ENCODE measurements around the gene WDR20.
"Not testable (repeated sequence)": the region's sequence is repeated elsewhere in the genome, so short reads cannot be mapped to it uniquely, and the experiment has no call there.

WDR20 gene

GRCh38 chr14:102222009-102222575 lies 82.4 kb downstream of the WDR20 start:
- no peak for DNase-seq

GRCh38 chr14:102222751-102223150 lies 83.1 kb downstream of the WDR20 start:
- DNase-seq, result no peak

GRCh38 chr14:102223682-102224081 lies 84.0 kb downstream of the WDR20 start:
- DNase-seq, result no peak

DNA sequence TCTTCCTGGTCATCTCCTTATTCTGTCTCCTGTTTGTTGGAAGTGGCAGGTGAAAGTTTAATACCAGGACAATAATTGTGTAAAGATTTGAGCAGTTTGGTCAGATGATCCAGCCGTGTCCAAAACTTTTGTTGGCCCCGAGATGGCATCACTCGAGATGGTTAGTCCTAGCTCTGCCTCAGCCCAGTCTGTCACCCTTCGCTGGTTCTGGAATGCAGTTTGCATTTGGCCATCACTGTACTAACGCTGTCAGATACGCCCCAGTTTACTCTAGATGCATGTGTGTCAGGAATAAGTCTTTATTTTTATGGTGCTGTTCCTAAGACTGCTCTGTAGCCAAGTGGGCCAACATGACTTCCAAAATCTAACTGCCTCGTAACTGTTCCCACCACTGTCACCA lies 85.7 kb downstream of the WDR20 start:
- no peak for DNase-seq

GRCh38 chr14:102225936-102226335 lies 86.2 kb downstream of the WDR20 start:
- no peak for DNase-seq

- DNase-seq, result no peak
Observed at GRCh38 chr14:102226356-102227125, 86.8 kb downstream of the WDR20 start.

- no peak for DNase-seq
Observed at GRCh38 chr14:102227184-102227964, 87.7 kb downstream of the WDR20 start.

- DNase-seq, result no peak
Observed at GRCh38 chr14:102229071-102229738, 89.5 kb downstream of the WDR20 start.

- no peak for DNase-seq
Observed at GRCh38 chr14:102229739-102230092, 90.0 kb downstream of the WDR20 start.

GRCh38 chr14:102230481-102231210 lies 90.9 kb downstream of the WDR20 start:
- no peak for DNase-seq

- DNase-seq, result no peak
Observed at GRCh38 chr14:102231476-102232347, 92.0 kb downstream of the WDR20 start.

DNA sequence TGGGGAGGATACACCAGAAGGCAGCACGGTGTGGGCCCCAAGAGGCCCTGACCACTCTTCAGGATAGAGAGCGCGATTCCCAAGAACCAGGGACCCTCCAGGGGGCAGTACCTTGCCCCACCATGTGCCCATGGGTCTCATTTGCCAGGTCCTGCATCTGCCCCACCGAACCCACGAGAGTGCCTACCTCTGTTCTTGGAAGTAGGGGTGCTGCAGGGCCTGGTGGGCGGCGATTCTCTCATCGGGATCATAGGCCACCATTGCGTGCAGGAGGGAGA lies 92.6 kb downstream of the WDR20 start:
- no peak for DNase-seq

GRCh38 chr14:102233081-102233480 lies 93.4 kb downstream of the WDR20 start:
- DNase-seq, result no peak

GRCh38 chr14:102234331-102235264 lies 94.9 kb downstream of the WDR20 start:
- no peak for DNase-seq

DNA sequence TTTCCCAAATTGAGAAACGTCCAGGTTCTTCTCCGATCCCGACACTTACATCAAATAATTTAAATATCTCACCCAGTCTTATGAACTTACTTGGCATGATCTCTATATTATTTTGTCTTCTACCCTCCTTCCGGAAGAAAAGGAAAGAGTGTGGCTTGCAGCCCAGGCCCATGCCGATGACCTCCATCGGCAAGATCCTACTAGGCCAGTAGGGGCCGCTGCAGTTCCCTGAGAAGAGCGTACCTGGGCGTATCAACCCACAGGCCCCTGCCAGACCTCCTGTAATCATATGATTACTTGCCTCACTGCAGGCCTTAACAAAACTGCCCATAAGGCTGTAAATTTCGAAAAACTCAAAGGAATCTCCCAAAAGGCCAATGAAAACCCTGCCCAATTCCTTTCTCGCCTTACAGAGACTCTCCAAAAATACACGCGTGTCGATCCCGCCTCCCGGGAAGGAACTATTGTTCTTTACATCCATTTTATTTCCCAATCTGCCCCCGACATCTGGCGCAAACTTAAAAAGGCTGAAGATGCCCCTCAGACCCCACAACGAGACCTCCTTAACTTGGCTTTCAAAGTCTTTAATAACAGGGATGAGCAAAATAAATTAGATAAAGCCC lies 95.7 kb downstream of the WDR20 start:
- peak; percentile 82 for DNase-seq

DNA sequence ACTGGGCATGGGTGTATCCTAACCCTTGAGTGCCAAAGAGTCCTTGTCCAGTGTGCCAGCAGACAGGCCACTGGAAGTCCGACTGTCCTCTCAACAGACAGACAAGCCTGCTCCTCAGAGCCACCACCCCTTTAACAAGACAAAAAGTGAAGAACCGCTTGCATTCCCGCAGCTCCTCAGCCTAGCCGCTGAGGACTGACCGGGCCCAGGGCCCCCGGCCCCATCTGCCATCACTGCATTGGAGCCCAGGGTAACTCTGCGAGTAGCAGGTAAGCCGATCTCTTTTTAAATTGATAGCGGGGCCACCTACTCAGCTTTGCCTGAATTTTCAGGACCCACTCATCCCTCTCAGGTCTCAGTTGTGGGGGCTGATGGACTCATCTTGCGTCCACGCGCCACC lies 96.3 kb downstream of the WDR20 start:
- no peak for DNase-seq

- DNase-seq, result no peak
Observed at GRCh38 chr14:102238131-102238530, 98.4 kb downstream of the WDR20 start.

- no peak for DNase-seq
Observed at GRCh38 chr14:102238766-102239165, 99.1 kb downstream of the WDR20 start.

DNA sequence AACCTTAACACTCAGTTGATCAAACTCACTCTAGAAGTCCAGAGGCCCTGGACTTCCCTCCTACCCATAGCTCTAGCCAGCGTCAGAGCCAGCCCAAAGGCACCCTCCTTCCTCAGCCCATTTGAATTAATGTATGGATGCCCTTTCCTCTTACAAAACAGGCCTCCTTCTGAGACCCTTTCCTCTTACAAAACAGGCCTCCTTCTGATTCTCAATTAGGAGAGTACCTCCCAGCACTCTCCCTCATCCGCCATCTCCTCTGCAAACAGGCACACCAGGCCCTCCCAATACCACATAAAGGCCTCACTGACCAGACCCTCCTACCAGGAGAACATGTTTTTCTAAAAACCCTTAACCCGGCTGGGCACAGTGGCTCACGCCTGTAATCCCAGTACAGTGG lies 99.5 kb downstream of the WDR20 start:
- DNase-seq, result no peak

DNA sequence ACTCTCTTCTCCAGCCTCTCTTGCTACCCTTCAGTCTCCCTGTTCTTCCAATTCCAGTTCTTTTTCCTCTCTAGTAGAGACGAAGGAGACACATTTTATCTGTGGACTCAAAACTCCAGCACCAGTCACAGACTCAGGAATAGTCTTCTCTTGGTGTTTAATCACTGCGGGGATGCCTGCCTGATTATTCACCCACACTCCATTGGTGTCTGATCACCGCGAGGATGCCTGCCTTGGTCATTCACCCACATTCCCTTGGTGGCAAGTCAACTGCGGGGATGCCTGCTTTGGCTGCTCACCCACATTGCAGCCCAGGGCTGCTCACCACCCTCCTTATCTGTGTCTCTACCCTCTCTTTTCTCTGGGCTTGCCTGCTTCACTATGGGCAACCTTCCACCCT lies 100.8 kb downstream of the WDR20 start:
- DNase-seq, result not testable (repeated sequence)

Data from stimulated activated CD4-positive, alpha-beta T cell treated with anti-CD3 and anti-CD28 coated beads, Interleukin-4, amount 100 ng/mL, for 24 hours (primary cell).